Femur (tissue), 1 donor: ENCODE results near the gene FMO3.

Experiments
- DNase-seq: peaks from one replicate; pipeline ENCODE4 v3.0.0-alpha.2; 2017

FMO3 gene

DNA sequence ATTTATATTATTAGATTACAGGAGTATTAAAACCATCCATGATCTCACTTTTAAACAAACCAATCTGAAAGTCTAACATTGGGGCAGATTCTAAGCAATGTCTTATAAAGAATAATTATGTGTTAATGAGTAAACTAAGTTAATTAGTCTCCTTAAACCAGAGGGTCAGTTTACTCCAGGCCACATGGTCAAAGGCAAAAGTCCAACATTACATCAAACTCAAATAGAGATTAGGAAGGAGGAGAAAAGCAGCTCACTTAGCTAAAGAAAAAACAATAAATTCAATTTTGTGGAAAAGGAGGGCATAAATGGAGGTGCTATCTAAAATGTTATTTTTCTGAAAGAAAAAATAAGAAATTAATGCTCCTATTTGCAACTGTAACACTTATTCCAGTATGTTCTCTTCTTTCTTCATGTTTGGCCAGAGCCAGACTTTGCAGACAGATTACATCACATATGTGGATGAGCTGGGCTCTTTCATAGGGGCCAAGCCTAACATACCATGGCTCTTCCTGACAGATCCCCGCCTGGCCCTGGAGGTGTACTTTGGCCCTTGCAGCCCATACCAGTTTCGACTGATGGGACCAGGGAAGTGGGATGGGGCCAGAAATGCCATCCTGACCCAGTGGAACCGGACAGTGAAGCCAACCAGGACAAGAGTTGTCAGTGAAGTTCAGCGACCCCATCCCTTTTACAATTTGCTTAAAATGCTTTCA lies 70.1 kb downstream of the FMO3 start:
- DNase-seq, result no peak

GRCh38 chr1:171161431-171161830 lies 70.7 kb downstream of the FMO3 start:
- DNase-seq, result no peak

DNA sequence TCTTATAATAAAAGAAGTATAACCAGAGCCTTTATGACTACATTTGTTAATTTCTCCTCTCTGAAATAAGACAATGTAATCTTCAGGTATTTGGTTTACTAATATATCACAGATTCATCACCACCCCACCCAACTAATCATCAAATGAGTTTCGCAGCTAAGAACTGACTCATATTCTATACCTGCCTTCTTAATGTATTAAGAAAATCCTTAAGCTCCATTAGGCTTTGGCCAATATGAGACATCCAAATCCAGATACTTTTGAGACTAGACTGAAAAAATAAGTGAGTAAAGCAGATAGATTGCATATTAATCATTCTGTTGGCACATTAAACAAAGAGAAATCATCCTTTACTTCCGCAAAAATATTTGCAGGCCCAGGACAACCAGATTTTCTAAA lies 75.7 kb downstream of the FMO3 start:
- no peak for DNase-seq
